Measurements from ENCODE around the gene AMDHD2. TPM values are rescaled to one million over a fixed set of nuclear protein-coding genes. Genes with fewer than 3 reads are reported as not detected.

AMDHD2 gene
- total and polyA plus RNA-seq, 2 experiments from 2014 or later, result 20.2 to 68.1 TPM

DNA sequence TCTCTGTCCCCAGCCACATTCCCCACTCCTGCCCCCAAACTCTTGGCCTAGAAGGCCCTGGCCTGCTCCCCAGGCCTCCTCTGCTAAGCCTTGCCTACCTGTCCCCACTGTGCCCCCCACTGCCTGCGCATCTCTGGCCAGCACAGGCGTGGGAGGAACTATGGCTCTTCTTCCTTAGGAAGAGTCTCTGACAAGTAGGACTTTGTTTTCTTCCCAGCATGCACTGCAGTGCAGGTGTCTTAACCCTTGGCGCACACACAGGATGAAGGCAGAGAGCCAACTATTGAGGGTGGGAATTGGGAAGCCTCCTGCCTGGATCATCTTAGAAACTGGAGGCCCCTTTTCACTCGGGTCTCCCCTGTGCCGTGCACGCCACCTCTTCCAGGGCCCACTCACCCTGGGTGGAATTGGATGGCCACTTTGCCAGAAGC, 3.6 kb downstream of the AMDHD2 start (continued):
- TF ChIP-seq, protein P1, sequence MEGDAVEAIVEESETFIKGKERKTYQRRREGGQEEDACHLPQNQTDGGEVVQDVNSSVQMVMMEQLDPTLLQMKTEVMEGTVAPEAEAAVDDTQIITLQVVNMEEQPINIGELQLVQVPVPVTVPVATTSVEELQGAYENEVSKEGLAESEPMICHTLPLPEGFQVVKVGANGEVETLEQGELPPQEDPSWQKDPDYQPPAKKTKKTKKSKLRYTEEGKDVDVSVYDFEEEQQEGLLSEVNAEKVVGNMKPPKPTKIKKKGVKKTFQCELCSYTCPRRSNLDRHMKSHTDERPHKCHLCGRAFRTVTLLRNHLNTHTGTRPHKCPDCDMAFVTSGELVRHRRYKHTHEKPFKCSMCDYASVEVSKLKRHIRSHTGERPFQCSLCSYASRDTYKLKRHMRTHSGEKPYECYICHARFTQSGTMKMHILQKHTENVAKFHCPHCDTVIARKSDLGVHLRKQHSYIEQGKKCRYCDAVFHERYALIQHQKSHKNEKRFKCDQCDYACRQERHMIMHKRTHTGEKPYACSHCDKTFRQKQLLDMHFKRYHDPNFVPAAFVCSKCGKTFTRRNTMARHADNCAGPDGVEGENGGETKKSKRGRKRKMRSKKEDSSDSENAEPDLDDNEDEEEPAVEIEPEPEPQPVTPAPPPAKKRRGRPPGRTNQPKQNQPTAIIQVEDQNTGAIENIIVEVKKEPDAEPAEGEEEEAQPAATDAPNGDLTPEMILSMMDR (conservative IDR thresholded peaks at IDR 0.05; ENCODE audit: low read depth in 2 of 2), result no peak
- no peak for TF ChIP-seq JUNB (IDR thresholded peaks at IDR 0.05; ENCODE audit: unreplicated experiment)
- TF ChIP-seq STAT1 (IDR thresholded peaks at IDR 0.05; ENCODE audit: unreplicated experiment), result no peak
- no peak for TF ChIP-seq NANOG (IDR thresholded peaks at IDR 0.05; ENCODE audit: borderline replicate concordance)
- no peak for TF ChIP-seq POLR2AphosphoS5 (IDR thresholded peaks at IDR 0.05; ENCODE audit: low read depth)
- TF ChIP-seq ZNF331 (CRISPR knock-in tag; IDR thresholded peaks at IDR 0.05; ENCODE audit: low read depth), result no peak
- TF ChIP-seq, protein P2, sequence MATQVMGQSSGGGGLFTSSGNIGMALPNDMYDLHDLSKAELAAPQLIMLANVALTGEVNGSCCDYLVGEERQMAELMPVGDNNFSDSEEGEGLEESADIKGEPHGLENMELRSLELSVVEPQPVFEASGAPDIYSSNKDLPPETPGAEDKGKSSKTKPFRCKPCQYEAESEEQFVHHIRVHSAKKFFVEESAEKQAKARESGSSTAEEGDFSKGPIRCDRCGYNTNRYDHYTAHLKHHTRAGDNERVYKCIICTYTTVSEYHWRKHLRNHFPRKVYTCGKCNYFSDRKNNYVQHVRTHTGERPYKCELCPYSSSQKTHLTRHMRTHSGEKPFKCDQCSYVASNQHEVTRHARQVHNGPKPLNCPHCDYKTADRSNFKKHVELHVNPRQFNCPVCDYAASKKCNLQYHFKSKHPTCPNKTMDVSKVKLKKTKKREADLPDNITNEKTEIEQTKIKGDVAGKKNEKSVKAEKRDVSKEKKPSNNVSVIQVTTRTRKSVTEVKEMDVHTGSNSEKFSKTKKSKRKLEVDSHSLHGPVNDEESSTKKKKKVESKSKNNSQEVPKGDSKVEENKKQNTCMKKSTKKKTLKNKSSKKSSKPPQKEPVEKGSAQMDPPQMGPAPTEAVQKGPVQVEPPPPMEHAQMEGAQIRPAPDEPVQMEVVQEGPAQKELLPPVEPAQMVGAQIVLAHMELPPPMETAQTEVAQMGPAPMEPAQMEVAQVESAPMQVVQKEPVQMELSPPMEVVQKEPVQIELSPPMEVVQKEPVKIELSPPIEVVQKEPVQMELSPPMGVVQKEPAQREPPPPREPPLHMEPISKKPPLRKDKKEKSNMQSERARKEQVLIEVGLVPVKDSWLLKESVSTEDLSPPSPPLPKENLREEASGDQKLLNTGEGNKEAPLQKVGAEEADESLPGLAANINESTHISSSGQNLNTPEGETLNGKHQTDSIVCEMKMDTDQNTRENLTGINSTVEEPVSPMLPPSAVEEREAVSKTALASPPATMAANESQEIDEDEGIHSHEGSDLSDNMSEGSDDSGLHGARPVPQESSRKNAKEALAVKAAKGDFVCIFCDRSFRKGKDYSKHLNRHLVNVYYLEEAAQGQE (IDR thresholded peaks at IDR 0.05; ENCODE audit: unreplicated experiment), result no peak
- no peak for TF ChIP-seq EZH2phosphoT487 (IDR thresholded peaks at IDR 0.05; ENCODE audit: unreplicated experiment)

DNA sequence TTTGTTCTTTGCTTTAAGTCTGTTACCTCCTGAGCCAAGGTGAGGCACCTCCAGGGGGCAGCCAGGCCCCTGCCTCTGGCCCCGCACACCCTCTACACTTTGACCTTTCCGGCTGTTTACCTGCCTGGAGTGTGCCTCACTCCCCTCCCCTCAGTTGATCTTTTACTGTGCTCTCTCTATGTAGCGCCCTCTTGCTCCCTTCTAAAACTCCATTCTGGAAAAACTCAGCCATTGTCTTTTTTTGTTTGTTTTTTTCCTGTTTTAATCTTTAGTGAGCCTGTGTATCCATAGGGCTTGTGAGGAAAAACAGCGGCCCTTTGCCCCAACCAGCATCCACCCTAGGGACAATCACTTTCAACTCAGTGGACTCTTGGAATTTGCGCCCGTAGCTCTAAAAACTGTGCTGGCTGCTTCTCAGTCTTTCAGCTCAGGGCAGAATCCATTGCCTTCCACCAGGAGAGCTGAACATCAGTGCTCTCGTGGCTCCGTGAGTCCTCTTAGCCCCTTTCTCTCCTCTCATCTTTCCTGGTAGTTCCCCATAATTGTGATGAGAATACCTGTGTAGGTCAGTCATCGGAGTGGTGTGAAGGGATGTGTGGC, 4.3 kb downstream of the AMDHD2 start:
- H3K4me3 Mint-ChIP-seq, result no peak overlapping the region; the same call in 2 of the 3 replicates
- Histone ChIP-seq H2AFZ (no peak overlapping the region), H3K4me2 (no peak overlapping the region), H3K4me1 (ENCODE audit: insufficient read depth) (0 out of 2 replicates have a peak, but pooled peaks cover 3% of the 10 kb centered on the region), H4K20me1 (replicated peaks; ENCODE audit: insufficient read depth) (peaks cover 5% of the 10 kb centered on the region), H3K36me3 (ENCODE audit: insufficient read depth) (no peaks in the 10 kb centered on the region; the same call in 1 of the 2 replicates), H3K4me3 (no peak overlapping the region), H3K27ac (ENCODE audit: low read depth) (no peak overlapping the region), H3K27me3 (ENCODE audit: insufficient read depth) (no peaks in the 10 kb centered on the region), H3F3A (replicated peaks; ENCODE audit: low read depth) (peaks cover 8% of the 10 kb centered on the region; the same call in 1 of the 2 replicates), H3K79me2 (replicated peaks; ENCODE audit: insufficient read depth) (peaks cover 11% of the 10 kb centered on the region), H3K9me2 (ENCODE audit: insufficient read depth) (no peaks in the 10 kb centered on the region)
- H3K36me3 Mint-ChIP-seq (ENCODE audit: low read depth), result peaks cover 30% of the 10 kb centered on the region
- DNase-seq (ENCODE audit: low spot score) (no peak), ATAC-seq (no peak)
- TF ChIP-seq, protein P1 (conservative IDR thresholded peaks at IDR 0.05; ENCODE audit: low read depth in 2 of 2), result 0 out of 4 replicates have a peak, but pooled peaks have one; percentile 9 to 15
- TF ChIP-seq, protein P3, sequence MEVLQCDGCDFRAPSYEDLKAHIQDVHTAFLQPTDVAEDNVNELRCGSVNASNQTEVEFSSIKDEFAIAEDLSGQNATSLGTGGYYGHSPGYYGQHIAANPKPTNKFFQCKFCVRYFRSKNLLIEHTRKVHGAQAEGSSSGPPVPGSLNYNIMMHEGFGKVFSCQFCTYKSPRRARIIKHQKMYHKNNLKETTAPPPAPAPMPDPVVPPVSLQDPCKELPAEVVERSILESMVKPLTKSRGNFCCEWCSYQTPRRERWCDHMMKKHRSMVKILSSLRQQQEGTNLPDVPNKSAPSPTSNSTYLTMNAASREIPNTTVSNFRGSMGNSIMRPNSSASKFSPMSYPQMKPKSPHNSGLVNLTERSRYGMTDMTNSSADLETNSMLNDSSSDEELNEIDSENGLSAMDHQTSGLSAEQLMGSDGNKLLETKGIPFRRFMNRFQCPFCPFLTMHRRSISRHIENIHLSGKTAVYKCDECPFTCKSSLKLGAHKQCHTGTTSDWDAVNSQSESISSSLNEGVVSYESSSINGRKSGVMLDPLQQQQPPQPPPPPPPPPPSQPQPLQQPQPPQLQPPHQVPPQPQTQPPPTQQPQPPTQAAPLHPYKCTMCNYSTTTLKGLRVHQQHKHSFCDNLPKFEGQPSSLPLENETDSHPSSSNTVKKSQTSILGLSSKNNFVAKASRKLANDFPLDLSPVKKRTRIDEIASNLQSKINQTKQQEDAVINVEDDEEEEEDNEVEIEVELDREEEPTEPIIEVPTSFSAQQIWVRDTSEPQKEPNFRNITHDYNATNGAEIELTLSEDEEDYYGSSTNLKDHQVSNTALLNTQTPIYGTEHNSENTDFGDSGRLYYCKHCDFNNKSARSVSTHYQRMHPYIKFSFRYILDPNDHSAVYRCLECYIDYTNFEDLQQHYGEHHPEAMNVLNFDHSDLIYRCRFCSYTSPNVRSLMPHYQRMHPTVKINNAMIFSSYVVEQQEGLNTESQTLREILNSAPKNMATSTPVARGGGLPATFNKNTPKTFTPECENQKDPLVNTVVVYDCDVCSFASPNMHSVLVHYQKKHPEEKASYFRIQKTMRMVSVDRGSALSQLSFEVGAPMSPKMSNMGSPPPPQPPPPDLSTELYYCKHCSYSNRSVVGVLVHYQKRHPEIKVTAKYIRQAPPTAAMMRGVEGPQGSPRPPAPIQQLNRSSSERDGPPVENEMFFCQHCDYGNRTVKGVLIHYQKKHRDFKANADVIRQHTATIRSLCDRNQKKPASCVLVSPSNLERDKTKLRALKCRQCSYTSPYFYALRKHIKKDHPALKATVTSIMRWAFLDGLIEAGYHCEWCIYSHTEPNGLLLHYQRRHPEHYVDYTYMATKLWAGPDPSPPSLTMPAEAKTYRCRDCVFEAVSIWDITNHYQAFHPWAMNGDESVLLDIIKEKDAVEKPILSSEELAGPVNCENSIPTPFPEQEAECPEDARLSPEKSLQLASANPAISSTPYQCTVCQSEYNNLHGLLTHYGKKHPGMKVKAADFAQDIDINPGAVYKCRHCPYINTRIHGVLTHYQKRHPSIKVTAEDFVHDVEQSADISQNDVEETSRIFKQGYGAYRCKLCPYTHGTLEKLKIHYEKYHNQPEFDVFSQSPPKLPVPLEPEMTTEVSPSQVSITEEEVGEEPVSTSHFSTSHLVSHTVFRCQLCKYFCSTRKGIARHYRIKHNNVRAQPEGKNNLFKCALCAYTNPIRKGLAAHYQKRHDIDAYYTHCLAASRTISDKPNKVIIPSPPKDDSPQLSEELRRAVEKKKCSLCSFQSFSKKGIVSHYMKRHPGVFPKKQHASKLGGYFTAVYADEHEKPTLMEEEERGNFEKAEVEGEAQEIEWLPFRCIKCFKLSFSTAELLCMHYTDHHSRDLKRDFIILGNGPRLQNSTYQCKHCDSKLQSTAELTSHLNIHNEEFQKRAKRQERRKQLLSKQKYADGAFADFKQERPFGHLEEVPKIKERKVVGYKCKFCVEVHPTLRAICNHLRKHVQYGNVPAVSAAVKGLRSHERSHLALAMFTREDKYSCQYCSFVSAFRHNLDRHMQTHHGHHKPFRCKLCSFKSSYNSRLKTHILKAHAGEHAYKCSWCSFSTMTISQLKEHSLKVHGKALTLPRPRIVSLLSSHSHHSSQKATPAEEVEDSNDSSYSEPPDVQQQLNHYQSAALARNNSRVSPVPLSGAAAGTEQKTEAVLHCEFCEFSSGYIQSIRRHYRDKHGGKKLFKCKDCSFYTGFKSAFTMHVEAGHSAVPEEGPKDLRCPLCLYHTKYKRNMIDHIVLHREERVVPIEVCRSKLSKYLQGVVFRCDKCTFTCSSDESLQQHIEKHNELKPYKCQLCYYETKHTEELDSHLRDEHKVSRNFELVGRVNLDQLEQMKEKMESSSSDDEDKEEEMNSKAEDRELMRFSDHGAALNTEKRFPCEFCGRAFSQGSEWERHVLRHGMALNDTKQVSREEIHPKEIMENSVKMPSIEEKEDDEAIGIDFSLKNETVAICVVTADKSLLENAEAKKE (CRISPR knock-in tag; IDR thresholded peaks at IDR 0.05), result no peak
- peaks cover 14% of the 10 kb centered on the region for H3K4me1 Mint-ChIP-seq
- peaks cover 11% of the 10 kb centered on the region for H3K27me3 Mint-ChIP-seq (ENCODE audit: insufficient read depth, low read depth, poor library complexity)
- H3K9me3 Mint-ChIP-seq, result no peaks in the 10 kb centered on the region
- no peak overlapping the region for H3K27ac Mint-ChIP-seq

Measured in GM23338 (cell line).